ENCODE results near the gene PROZ. TPM values are rescaled to one million over a fixed set of nuclear protein-coding genes. Genes with fewer than 3 reads are reported as not detected.
"Not testable (repeated sequence)": the region's sequence is repeated elsewhere in the genome, so short reads cannot be mapped to it uniquely, and the experiment has no call there.

The PROZ gene
- total RNA-seq, 1 experiment from 2014 or later: not detected

DNA sequence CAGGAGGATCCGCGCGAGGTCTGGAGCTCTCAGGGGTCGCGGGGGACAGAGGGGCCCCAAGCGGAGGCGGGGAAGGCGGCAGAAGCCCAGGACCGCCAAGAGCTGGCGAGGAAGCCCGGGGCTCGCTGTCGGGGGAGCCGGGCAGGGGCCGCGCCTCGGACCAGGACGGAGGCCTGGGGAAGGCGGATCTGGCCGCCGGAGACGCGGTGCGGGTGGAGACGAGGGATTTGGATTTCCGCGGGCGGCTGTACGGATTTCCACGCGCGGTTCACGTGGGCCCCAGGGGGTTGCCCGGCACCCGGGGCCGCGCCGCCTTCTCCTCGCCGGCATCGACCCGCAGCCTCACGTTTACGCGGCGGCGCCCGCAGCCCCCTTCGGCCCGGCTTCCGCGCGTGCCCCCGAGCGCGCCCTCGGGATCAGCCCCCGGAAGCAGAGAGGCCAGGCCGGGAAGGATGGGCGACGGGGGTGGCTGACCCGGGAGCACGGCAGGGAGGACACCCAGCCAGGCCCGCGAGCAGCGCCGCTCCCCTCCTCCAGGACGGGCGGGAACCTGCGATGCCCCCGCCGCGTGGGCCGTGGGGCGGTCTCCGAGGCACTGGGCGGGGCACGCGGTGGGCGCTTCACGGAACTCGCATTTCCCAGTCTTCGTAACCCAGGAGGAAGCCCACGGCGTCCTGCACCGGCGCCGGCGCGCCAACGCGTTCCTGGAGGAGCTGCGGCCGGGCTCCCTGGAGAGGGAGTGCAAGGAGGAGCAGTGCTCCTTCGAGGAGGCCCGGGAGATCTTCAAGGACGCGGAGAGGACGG lies 48.2 kb upstream of the PROZ start:
- H3K27me3 ChIP-seq (ENCODE audit: low read length): no peaks in the 10 kb centered on the region
- no peaks in the 10 kb centered on the region for H3K4me1 ChIP-seq (ENCODE audit: insufficient read depth, low read length)
- no peak overlapping the region for H3K4me3 ChIP-seq (ENCODE audit: low read length)
- H3K9ac ChIP-seq (ENCODE audit: low read length): no peak overlapping the region
- intact Hi-C loops (cut with micrococcal nuclease): no loop called here
- no peak overlapping the region for H3K27ac ChIP-seq (ENCODE audit: low read length)
- no peaks in the 10 kb centered on the region for H3K9me3 ChIP-seq (ENCODE audit: low read length)
- H3K36me3 ChIP-seq (ENCODE audit: low read depth, low read length): no peaks in the 10 kb centered on the region
- H4K20me1 ChIP-seq (ENCODE audit: low read length): no peaks in the 10 kb centered on the region
- BruUV-seq (replicated peaks): no TSS peak
- CTCF ChIA-PET: no interaction called here
- ATAC-seq (no peak), DNase-seq (no peak)
- no peak for TF ChIP-seq EZH2phosphoT487 (IDR thresholded peaks at IDR 0.05; ENCODE audit: borderline replicate concordance, low read length)
- no peak for TF ChIP-seq CTCF (conservative IDR thresholded peaks at IDR 0.05; ENCODE audit: low read depth, low read length)
- TF ChIP-seq EZH2 (IDR thresholded peaks at IDR 0.05; ENCODE audit: low read length, unreplicated experiment): no peak
- no peaks in the 10 kb centered on the region for H3K9me2 ChIP-seq (replicated peaks; ENCODE audit: low read length)
- H3F3A ChIP-seq (ENCODE audit: low read length, unreplicated experiment): no peaks in the 10 kb centered on the region
- H2AFZ ChIP-seq (ENCODE audit: low read length): no peak overlapping the region
- H3K79me2 ChIP-seq (ENCODE audit: low read length): no peaks in the 10 kb centered on the region
- H3K4me2 ChIP-seq (ENCODE audit: low read length): no peak overlapping the region
- POLR2A ChIA-PET (ENCODE audit: unreplicated experiment): no interaction called here

- ATAC-seq: no peak
- H3K4me1 ChIP-seq (ENCODE audit: insufficient read depth, low read length): no peaks in the 10 kb centered on the region
- no peaks in the 10 kb centered on the region for H3K79me2 ChIP-seq (ENCODE audit: low read length)
- no peaks in the 10 kb centered on the region for H3K27me3 ChIP-seq (ENCODE audit: low read length)
- intact Hi-C loops (cut with micrococcal nuclease): no loop called here
- no peaks in the 10 kb centered on the region for H3K9me2 ChIP-seq (replicated peaks; ENCODE audit: low read length)
- no peak overlapping the region for H3K9ac ChIP-seq (ENCODE audit: low read length)
- no peak for DNase-seq
- no peak overlapping the region for H3K27ac ChIP-seq (ENCODE audit: low read length)
- no peak for TF ChIP-seq EZH2 (IDR thresholded peaks at IDR 0.05; ENCODE audit: low read length, unreplicated experiment)
- no peak for TF ChIP-seq EZH2phosphoT487 (IDR thresholded peaks at IDR 0.05; ENCODE audit: borderline replicate concordance, low read length)
- TF ChIP-seq CTCF (conservative IDR thresholded peaks at IDR 0.05; ENCODE audit: low read depth, low read length): no peak
- no peaks in the 10 kb centered on the region for H3K9me3 ChIP-seq (ENCODE audit: low read length)
- ChIA-PET CTCF (no interaction called here), POLR2A (ENCODE audit: unreplicated experiment) (no interaction called here)
- H3K4me2 ChIP-seq (ENCODE audit: low read length): no peak overlapping the region
- BruUV-seq (replicated peaks): no TSS peak
- H3K4me3 ChIP-seq (ENCODE audit: low read length): no peak overlapping the region
- H4K20me1 ChIP-seq (ENCODE audit: low read length): no peaks in the 10 kb centered on the region
- H3F3A ChIP-seq (ENCODE audit: low read length, unreplicated experiment): no peaks in the 10 kb centered on the region
- H2AFZ ChIP-seq (ENCODE audit: low read length): no peak overlapping the region
- no peaks in the 10 kb centered on the region for H3K36me3 ChIP-seq (ENCODE audit: low read depth, low read length)
These were observed 47.6 kb upstream of the PROZ start for GRCh38 chr13:113110852-113111315.

DNA sequence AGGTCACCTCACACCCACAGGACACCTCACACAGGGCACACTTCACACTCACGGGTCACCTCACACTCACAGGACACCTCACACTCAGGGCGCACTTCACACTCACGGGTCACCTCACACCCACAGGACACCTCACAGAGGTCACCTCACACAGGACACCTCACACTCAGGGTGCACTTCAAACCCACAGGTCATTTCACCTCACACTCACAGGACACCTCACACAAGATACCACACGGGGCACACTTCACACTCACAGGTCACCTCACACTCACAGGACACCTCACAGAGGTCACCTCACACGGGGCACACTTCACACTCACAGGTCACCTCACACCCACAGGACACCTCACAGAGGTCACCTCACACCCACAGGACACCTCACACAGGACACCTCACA lies 46.6 kb upstream of the PROZ start:
- H3K27ac ChIP-seq (ENCODE audit: low read length); H3F3A ChIP-seq (ENCODE audit: low read length, unreplicated experiment); H3K27me3 ChIP-seq (ENCODE audit: low read length); BruUV-seq (replicated peaks); H3K79me2 ChIP-seq (ENCODE audit: low read length); H3K9ac ChIP-seq (ENCODE audit: low read length); intact Hi-C loops (cut with micrococcal nuclease); H3K4me2 ChIP-seq (ENCODE audit: low read length); H3K4me3 ChIP-seq (ENCODE audit: low read length); ATAC-seq; H3K9me2 ChIP-seq (replicated peaks; ENCODE audit: low read length); CTCF ChIA-PET; H3K9me3 ChIP-seq (ENCODE audit: low read length); POLR2A ChIA-PET (ENCODE audit: unreplicated experiment); H3K36me3 ChIP-seq (ENCODE audit: low read depth, low read length); DNase-seq; H3K4me1 ChIP-seq (ENCODE audit: insufficient read depth, low read length); H4K20me1 ChIP-seq (ENCODE audit: low read length); H2AFZ ChIP-seq (ENCODE audit: low read length): not testable (repeated sequence)

DNA sequence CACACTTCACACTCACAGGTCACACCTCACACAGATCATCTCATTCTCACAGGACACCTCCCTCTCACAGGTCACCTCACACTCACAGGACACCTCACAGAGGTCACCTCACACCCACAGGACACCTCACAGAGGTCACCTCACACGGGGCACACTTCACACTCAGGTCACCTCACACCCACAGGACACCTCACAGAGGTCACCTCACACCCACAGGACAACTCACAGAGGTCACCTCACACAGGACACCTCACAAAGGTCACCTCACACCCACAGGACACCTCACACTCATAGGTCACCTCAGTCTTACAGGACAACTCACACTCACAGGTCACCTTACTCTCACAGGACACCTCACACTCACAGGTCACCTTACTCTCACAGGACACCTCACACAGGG lies 46.0 kb upstream of the PROZ start:
- POLR2A ChIA-PET (ENCODE audit: unreplicated experiment); DNase-seq; H3K9me2 ChIP-seq (replicated peaks; ENCODE audit: low read length); H4K20me1 ChIP-seq (ENCODE audit: low read length); H3F3A ChIP-seq (ENCODE audit: low read length, unreplicated experiment); H3K79me2 ChIP-seq (ENCODE audit: low read length); H3K9ac ChIP-seq (ENCODE audit: low read length); H3K36me3 ChIP-seq (ENCODE audit: low read depth, low read length); ATAC-seq; BruUV-seq (replicated peaks); intact Hi-C loops (cut with micrococcal nuclease); H3K4me3 ChIP-seq (ENCODE audit: low read length); CTCF ChIA-PET; H3K4me1 ChIP-seq (ENCODE audit: insufficient read depth, low read length); H3K27ac ChIP-seq (ENCODE audit: low read length); H3K4me2 ChIP-seq (ENCODE audit: low read length); H3K9me3 ChIP-seq (ENCODE audit: low read length); H2AFZ ChIP-seq (ENCODE audit: low read length); H3K27me3 ChIP-seq (ENCODE audit: low read length): not testable (repeated sequence)

All from PC-3 (cell line).